Fibroblast of lung (primary cell): ENCODE data around the gene AQP9.

Experiments used
- CTCF ChIP-seq, 2 donors: IDR thresholded peaks in 1 of 2; conservative IDR thresholded peaks in 1 of 2; 1 replicate in 1 of 2; 2 replicates in 1 of 2; pipeline ENCODE4 v1.5.1; 2011 to 2012; ENCODE audit warnings: low read length in 2 of 2, control low read depth in 1 of 2, inconsistent platforms in 1 of 2, low read depth in 1 of 2, mild to moderate bottlenecking in 1 of 2
- EZH2 ChIP-seq: IDR thresholded peaks from 2 replicates; pipeline ENCODE4 v1.5.1; 2012; ENCODE audit warnings: low read length, control low read depth, mild to moderate bottlenecking; ENCODE audit errors: missing control alignments

GRCh38 chr15:58109419-58109818 lies 28.8 kb upstream of the AQP9 start:
- TF ChIP-seq CTCF (conservative IDR thresholded peaks at IDR 0.05 in 1 of 2, IDR thresholded peaks at IDR 0.05 in 1 of 2; ENCODE audit: low read depth in 1 of 2, low read length in 2 of 2): no peak
- no peak for TF ChIP-seq EZH2
